WTC11 (cell line): ENCODE results near the gene IKBKE. TPM values are rescaled to one million over a fixed set of nuclear protein-coding genes. Genes with fewer than 3 reads are reported as not detected.

ENCODE experiments used
- ATAC-seq: fragments of 200-7000 bp; cut with Tn5 transposase; 2 replicates; pipeline ENCODE4 v1.10.0; 2021; ENCODE audit warnings: mild to moderate bottlenecking, moderate library complexity
- CTCF ChIA-PET: fragments of 300-600 bp; sonication (Branson Sonifier 250); formaldehyde crosslinking; loops from one replicate; lab custom pipeline; 2021; ENCODE audit warnings: antibody characterized with exemption; lab: Charles Lee
- POLR2A ChIA-PET: fragments of 350-600 bp; sonication (Branson Sonifier 250); formaldehyde crosslinking; loops from one replicate; lab custom pipeline; 2021; ENCODE audit warnings: antibody characterized with exemption; lab: Charles Lee
- DNase-seq: peaks from one replicate; pipeline ENCODE4 v3.0.0; 2021; ENCODE audit warnings: low spot score
- H3K27ac Mint-ChIP-seq: 2 replicates; pipeline ENCODE4 v1.8.0; 2021; ENCODE audit warnings: mixed read lengths
- H3K27me3 Mint-ChIP-seq: 2 replicates; pipeline ENCODE4 v1.8.0; 2021; ENCODE audit warnings: low read depth, mild to moderate bottlenecking, moderate library complexity, mixed read lengths
- H3K36me3 Mint-ChIP-seq: 2 replicates; pipeline ENCODE4 v1.8.0; 2021; ENCODE audit warnings: mixed read lengths
- H3K4me1 Mint-ChIP-seq: 2 replicates; pipeline ENCODE4 v1.8.0; 2022; ENCODE audit warnings: mixed read lengths
- H3K4me3 Mint-ChIP-seq: 2 replicates; pipeline ENCODE4 v1.8.0; 2021; ENCODE audit warnings: mild to moderate bottlenecking, moderate library complexity, mixed read lengths
- H3K9me3 Mint-ChIP-seq: 2 replicates; pipeline ENCODE4 v1.8.0; 2021; ENCODE audit warnings: mixed read lengths
- ARID4B ChIP-seq: sonication (generic); formaldehyde crosslinking; IDR thresholded peaks from 2 replicates; pipeline ENCODE4 v1.8.0; 2023; ENCODE audit warnings: missing genetic modification reagents, mild to moderate bottlenecking, borderline replicate concordance
- ATF1 ChIP-seq: sonication (generic); formaldehyde crosslinking; IDR thresholded peaks from 2 replicates; pipeline ENCODE4 v1.8.1; 2023; ENCODE audit warnings: mild to moderate bottlenecking, moderate library complexity, missing genetic modification reagents
- ATF2 ChIP-seq: sonication (generic); formaldehyde crosslinking; IDR thresholded peaks from 2 replicates; pipeline ENCODE4 v1.8.1; 2022; ENCODE audit warnings: low read depth, missing genetic modification reagents, borderline replicate concordance
- CBFB ChIP-seq: sonication (generic); formaldehyde crosslinking; IDR thresholded peaks from 2 replicates; pipeline ENCODE4 v1.8.1; 2022; ENCODE audit warnings: mild to moderate bottlenecking, low read depth, missing genetic modification reagents
- CREB1 ChIP-seq: sonication (generic); formaldehyde crosslinking; IDR thresholded peaks from 2 replicates; pipeline ENCODE4 v1.8.0; 2023; ENCODE audit warnings: mild to moderate bottlenecking, missing genetic modification reagents
- E2F1 ChIP-seq: sonication (generic); formaldehyde crosslinking; IDR thresholded peaks from 2 replicates; pipeline ENCODE4 v1.8.0; 2022; ENCODE audit warnings: mild to moderate bottlenecking, missing genetic modification reagents
- FOXK1 ChIP-seq: sonication (generic); formaldehyde crosslinking; IDR thresholded peaks from 2 replicates; pipeline ENCODE4 v1.8.0; 2022; ENCODE audit warnings: mild to moderate bottlenecking, moderate library complexity, missing genetic modification reagents
- HMGXB4 ChIP-seq: sonication (generic); formaldehyde crosslinking; IDR thresholded peaks from 2 replicates; pipeline ENCODE4 v1.8.1; 2023; ENCODE audit warnings: mild to moderate bottlenecking, moderate library complexity, missing genetic modification reagents
- JAZF1 ChIP-seq: fragments of 250-450 bp; sonication (Bioruptor Pico); IDR thresholded peaks from 2 replicates; pipeline ENCODE4 v1.9.0; 2021; ENCODE audit warnings: moderate library complexity, mild to moderate bottlenecking, inconsistent platforms
- NFYB ChIP-seq: sonication (generic); formaldehyde crosslinking; conservative IDR thresholded peaks from 2 replicates; pipeline ENCODE4 v1.8.0; 2022; ENCODE audit warnings: low read depth, missing genetic modification reagents
- TEAD4 ChIP-seq: sonication (generic); formaldehyde crosslinking; IDR thresholded peaks from 2 replicates; pipeline ENCODE4 v1.8.0; 2022; ENCODE audit warnings: mild to moderate bottlenecking, missing genetic modification reagents
- USF1 ChIP-seq: sonication (generic); formaldehyde crosslinking; IDR thresholded peaks from 2 replicates; pipeline ENCODE4 v1.8.0; 2022; ENCODE audit warnings: mild to moderate bottlenecking, missing genetic modification reagents
- ZNF396 ChIP-seq: fragments of 250-450 bp; sonication (Bioruptor Pico); IDR thresholded peaks from 2 replicates; pipeline ENCODE4 v1.8.0; 2021; ENCODE audit warnings: mild to moderate bottlenecking, moderate library complexity, borderline replicate concordance
- total RNA-seq: library from RNA; stranded (reverse); gene quantifications from 3 replicates; pipeline ENCODE4 v1.2.3, GENCODE V29; 2021
- TF ChIP-seq, protein P1 (sequence below): sonication (generic); formaldehyde crosslinking; IDR thresholded peaks from 2 replicates; pipeline ENCODE4 v1.8.0; 2022; ENCODE audit warnings: mild to moderate bottlenecking, missing genetic modification reagents
- TF ChIP-seq, protein P2 (sequence below): fragments of 200-600 bp; IDR thresholded peaks from 2 replicates; pipeline ENCODE4 v1.8.0; 2022; ENCODE audit warnings: antibody characterized with exemption

IKBKE gene
- total RNA-seq, 1 experiment from 2014 or later = 8.1 TPM

- no peak for TF ChIP-seq ATF2 (CRISPR knock-in tag)
- TF ChIP-seq ATF1 (CRISPR knock-in tag) = no peak
- no peak for TF ChIP-seq TEAD4 (CRISPR knock-in tag)
- no peak for TF ChIP-seq FOXK1 (CRISPR knock-in tag)
- no peak for TF ChIP-seq JAZF1 (CRISPR knock-in tag)
- TF ChIP-seq E2F1 (CRISPR knock-in tag) = no peak
- no peak for TF ChIP-seq ZNF396 (CRISPR knock-in tag)
- TF ChIP-seq CREB1 (CRISPR knock-in tag) = no peak
- no peak for TF ChIP-seq HMGXB4 (CRISPR knock-in tag)
- TF ChIP-seq CBFB (CRISPR knock-in tag) = no peak
- TF ChIP-seq NFYB (CRISPR knock-in tag) = no peak
These were observed 71.1 kb downstream of the IKBKE start (continued) for GRCh38 chr1:206541236-206541833.

DNA sequence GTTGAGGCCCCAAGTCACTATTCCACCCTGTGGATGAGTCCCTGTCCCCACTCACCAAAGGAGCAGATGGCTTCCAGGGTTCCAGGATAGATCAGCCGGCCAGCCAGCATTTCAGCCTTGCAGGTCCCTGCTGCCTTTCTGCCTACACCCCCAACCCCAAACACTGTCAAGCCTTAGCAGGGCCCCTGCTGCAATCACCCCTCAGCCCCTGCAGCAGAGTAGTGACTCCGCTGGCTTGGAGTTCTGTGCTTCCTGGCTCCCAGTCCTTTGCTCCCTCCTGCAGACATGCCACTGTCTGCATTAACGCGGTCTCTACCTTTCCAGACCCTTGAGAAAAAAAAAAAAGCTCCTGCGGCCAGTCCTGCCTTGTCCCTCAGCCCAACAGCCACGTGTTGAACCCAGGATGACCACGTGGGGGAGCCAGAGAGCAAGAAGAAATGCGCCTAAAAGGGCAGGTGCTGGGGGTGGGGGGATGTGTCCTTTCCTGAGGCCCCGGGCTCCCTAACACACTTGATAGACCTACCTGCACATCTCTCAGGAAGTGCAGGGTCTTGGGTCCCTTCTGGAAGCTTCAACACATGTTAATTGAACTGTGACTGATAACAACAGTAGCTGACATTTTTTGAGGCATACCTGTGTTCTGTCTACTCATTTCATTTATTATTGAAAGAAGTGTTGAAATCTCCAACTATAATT, 74.4 kb downstream of the IKBKE start:
- ATAC-seq (peak; percentile 96), DNase-seq (peak; percentile 96)
- CTCF ChIA-PET = interaction anchor here (0.5 to 3.8 kb wide), 44 partner anchors 10 to 508 kb away, joined by 3 to 95 read pairs (median 5); partner anchors contain the start of genes DYRK3, EIF2D, IKBKE and PFKFB2
- POLR2A ChIA-PET = interaction anchor here (0.5 to 0.6 kb wide), 2 partner anchors 44 to 57 kb away, joined by 3 read pairs; no protein-coding TSS in a partner anchor
- Mint-ChIP-seq H3K27me3 (no peaks in the 10 kb centered on the region), H3K36me3 (no peaks in the 10 kb centered on the region), H3K4me1 (peaks cover 8% of the 10 kb centered on the region), H3K4me3 (no peak overlapping the region; the same call in 1 of the 2 replicates), H3K9me3 (peaks cover 4% of the 10 kb centered on the region; the same call in 1 of the 2 replicates), H3K27ac (no peak overlapping the region)
- TF ChIP-seq, protein P1, sequence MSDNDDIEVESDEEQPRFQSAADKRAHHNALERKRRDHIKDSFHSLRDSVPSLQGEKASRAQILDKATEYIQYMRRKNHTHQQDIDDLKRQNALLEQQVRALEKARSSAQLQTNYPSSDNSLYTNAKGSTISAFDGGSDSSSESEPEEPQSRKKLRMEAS (CRISPR knock-in tag) = peak; percentile 73; the same call in 1 of the 2 replicates
- TF ChIP-seq ARID4B (CRISPR knock-in tag) = 0 out of 2 replicates have a peak, but pooled peaks have one; percentile 38
- TF ChIP-seq, protein P2, sequence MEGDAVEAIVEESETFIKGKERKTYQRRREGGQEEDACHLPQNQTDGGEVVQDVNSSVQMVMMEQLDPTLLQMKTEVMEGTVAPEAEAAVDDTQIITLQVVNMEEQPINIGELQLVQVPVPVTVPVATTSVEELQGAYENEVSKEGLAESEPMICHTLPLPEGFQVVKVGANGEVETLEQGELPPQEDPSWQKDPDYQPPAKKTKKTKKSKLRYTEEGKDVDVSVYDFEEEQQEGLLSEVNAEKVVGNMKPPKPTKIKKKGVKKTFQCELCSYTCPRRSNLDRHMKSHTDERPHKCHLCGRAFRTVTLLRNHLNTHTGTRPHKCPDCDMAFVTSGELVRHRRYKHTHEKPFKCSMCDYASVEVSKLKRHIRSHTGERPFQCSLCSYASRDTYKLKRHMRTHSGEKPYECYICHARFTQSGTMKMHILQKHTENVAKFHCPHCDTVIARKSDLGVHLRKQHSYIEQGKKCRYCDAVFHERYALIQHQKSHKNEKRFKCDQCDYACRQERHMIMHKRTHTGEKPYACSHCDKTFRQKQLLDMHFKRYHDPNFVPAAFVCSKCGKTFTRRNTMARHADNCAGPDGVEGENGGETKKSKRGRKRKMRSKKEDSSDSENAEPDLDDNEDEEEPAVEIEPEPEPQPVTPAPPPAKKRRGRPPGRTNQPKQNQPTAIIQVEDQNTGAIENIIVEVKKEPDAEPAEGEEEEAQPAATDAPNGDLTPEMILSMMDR = peak; percentile 78
- TF ChIP-seq CBFB (CRISPR knock-in tag) = no peak
- peak; percentile 79 for TF ChIP-seq USF1 (CRISPR knock-in tag)
